Activated CD4-positive, alpha-beta T cell treated with anti-CD3 and anti-CD28 coated beads, Interleukin-2, amount 10 ng/mL, durations not matched to agents 24 days and 14 days (primary cell): Measurements from ENCODE around the gene IGFBP4. TPM values are rescaled to one million over a fixed set of nuclear protein-coding genes. Genes with fewer than 3 reads are reported as not detected.
"Not testable (repeated sequence)": the region's sequence is repeated elsewhere in the genome, so short reads cannot be mapped to it uniquely, and the experiment has no call there.

ENCODE experiments used
- DNase-seq: peaks from one replicate; pipeline ENCODE4 v3.0.0; 2022
- H3K27ac Mint-ChIP-seq: one replicate; pipeline ENCODE4 v1.8.0; 2022; ENCODE audit warnings: mild to moderate bottlenecking, mixed read lengths
- H3K27me3 Mint-ChIP-seq: one replicate; pipeline ENCODE4 v1.8.0; 2022; ENCODE audit warnings: mixed read lengths
- H3K36me3 Mint-ChIP-seq: one replicate; pipeline ENCODE4 v1.8.0; 2022; ENCODE audit warnings: low read depth, mild to moderate bottlenecking, mixed read lengths
- H3K4me1 Mint-ChIP-seq: one replicate; pipeline ENCODE4 v1.8.0; 2021; ENCODE audit warnings: mixed read lengths
- H3K4me3 Mint-ChIP-seq: one replicate; pipeline ENCODE4 v1.8.0; 2022; ENCODE audit warnings: mild to moderate bottlenecking, moderate library complexity, mixed read lengths
- H3K9me3 Mint-ChIP-seq: one replicate; pipeline ENCODE4 v1.8.0; 2021; ENCODE audit warnings: mixed read lengths
- intact Hi-C: fragments of 100-400 bp; cut with micrococcal nuclease; formaldehyde crosslinking; loops from one replicate; pipeline ENCODE4 v1.15.1; 2023
- total RNA-seq: library from RNA; stranded (reverse); gene quantifications from 2 replicates; pipeline ENCODE4 v1.2.3, GENCODE V29; 2022

IGFBP4 gene
- total RNA-seq = 113 and 117 TPM in 2 replicates

DNA sequence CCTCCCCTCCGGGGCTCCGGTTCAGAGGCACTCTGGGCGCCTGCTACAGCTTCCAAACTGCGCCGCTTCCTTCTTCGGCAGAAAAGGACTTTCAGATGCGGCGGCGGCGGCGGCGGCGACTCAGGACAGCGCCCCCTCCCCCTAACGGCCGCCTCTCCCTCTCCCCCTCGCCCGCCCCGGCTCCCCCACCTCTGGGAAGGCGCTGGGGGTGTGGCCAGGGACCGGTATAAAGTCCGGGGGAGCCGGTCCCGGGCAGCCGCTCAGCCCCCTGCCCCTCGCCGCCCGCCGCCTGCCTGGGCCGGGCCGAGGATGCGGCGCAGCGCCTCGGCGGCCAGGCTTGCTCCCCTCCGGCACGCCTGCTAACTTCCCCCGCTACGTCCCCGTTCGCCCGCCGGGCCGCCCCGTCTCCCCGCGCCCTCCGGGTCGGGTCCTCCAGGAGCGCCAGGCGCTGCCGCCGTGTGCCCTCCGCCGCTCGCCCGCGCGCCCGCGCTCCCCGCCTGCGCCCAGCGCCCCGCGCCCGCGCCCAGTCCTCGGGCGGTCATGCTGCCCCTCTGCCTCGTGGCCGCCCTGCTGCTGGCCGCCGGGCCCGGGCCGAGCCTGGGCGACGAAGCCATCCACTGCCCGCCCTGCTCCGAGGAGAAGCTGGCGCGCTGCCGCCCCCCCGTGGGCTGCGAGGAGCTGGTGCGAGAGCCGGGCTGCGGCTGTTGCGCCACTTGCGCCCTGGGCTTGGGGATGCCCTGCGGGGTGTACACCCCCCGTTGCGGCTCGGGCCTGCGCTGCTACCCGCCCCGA, at the start of gene IGFBP4:
Gene IGFBP4, plus strand, starts transcription at position 255 of the 792 bp plus-strand sequence. Its CDS starts 286 bp downstream, at position 541.
- peaks cover 54% of the 10 kb centered on the region for H3K4me1 Mint-ChIP-seq
- DNase-seq = peak; percentile 93
- peaks cover 2% of the 10 kb centered on the region for H3K27me3 Mint-ChIP-seq
- H3K9me3 Mint-ChIP-seq = no peaks in the 10 kb centered on the region
- H3K27ac Mint-ChIP-seq = peak within 1 kb of the TSS; percentile 89
- H3K36me3 Mint-ChIP-seq = peaks cover 17% of the 10 kb centered on the region
- intact Hi-C loops = loop anchor here (2.0 kb wide), 1 partner anchor 45 kb away; no protein-coding TSS in a partner anchor
- H3K4me3 Mint-ChIP-seq = peak within 1 kb of the TSS; percentile 81

- no peaks in the 10 kb centered on the region for H3K27me3 Mint-ChIP-seq
- peaks cover 66% of the 10 kb centered on the region for H3K36me3 Mint-ChIP-seq
- peak overlapping the region; percentile 59 for H3K27ac Mint-ChIP-seq
- no peaks in the 10 kb centered on the region for H3K9me3 Mint-ChIP-seq
- peaks cover 27% of the 10 kb centered on the region for H3K4me1 Mint-ChIP-seq
- DNase-seq = peak; percentile 65
- H3K4me3 Mint-ChIP-seq = no peak overlapping the region
- intact Hi-C loops = loop anchor here (1.0 to 2.0 kb wide), 2 partner anchors 44 to 134 kb away; partner anchors contain the start of gene IGFBP4
These were observed 44.1 kb upstream of the IGFBP4 start for GRCh38 chr17:40399185-40399584.

DNA sequence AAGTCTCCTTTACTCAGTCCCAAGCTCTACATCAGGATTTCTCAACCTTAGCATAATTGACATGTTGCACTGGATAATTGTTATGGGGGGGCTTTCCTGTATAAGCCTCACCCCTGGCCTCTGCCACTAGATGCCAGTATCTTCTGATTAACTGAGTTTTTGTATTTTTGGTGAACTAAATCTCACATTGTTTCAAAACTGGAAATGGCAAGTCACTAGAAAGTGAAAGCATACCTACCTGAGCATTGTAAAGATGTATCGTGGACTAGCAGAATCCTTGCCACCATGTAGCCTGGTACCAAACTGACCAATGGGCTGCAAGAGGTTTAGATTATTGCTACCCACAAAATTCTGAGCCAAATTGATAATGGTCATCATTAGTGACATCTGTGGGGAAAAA, 40.6 kb upstream of the IGFBP4 start:
- H3K27me3 Mint-ChIP-seq = no peaks in the 10 kb centered on the region
- no peak for DNase-seq
- peak overlapping the region; percentile 26 for H3K27ac Mint-ChIP-seq
- intact Hi-C loops = loop anchor here (2.0 to 5.0 kb wide), 2 partner anchors 14 to 40 kb away; partner anchors contain the start of genes GJD3 and TOP2A
- no peaks in the 10 kb centered on the region for H3K9me3 Mint-ChIP-seq
- peaks cover 27% of the 10 kb centered on the region for H3K4me1 Mint-ChIP-seq
- peaks cover 66% of the 10 kb centered on the region for H3K36me3 Mint-ChIP-seq
- peak overlapping the region; percentile 47 for H3K4me3 Mint-ChIP-seq

DNA sequence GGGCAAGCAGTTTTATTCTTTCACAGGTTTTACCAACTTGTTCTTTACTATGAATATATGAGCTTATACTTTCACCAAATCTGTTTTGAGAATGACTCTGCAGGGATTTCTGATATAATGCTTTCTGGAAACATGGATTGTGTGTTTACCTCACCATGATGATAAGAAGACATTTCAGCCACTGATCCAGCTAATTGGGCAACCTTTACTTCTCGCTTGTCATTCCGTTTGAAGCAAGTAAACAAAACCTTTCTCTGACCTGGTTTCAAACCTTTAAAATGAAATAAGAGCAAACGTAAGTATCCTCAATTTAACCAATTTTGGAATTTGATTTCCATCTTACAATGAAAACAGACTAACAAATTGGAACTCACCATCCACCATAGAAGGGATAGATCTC, 39.2 kb upstream of the IGFBP4 start:
- Mint-ChIP-seq H3K36me3 (peaks cover 57% of the 10 kb centered on the region), H3K9me3 (no peaks in the 10 kb centered on the region), H3K27ac (peak overlapping the region; percentile 50), H3K4me3 (no peak overlapping the region), H3K27me3 (no peaks in the 10 kb centered on the region), H3K4me1 (peaks cover 27% of the 10 kb centered on the region)
- no peak for DNase-seq
- intact Hi-C loops = loop anchor here (5.0 kb wide), 1 partner anchor 42 kb away; the partner anchor contains the start of gene GJD3

DNA sequence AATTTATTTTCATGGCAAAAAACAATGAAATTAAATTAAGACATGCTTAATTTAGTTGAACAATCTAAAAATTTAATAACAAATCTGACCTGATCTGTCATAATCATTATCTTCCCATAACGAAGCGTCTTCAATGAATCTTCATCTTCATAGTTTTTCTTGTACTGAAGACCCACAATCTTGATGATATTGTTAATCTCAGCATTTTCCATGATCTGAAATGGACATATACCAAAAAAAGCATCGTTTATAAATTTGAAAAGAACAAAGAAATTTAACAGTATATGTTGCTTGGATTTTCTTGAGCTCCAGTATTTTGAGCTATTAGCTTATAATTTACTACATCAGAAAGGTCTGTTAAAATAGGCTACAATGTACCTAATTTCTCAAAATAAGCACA, 35.8 kb upstream of the IGFBP4 start:
- no peak overlapping the region for H3K27ac Mint-ChIP-seq
- no peak overlapping the region for H3K4me3 Mint-ChIP-seq
- peaks cover 34% of the 10 kb centered on the region for H3K4me1 Mint-ChIP-seq
- intact Hi-C loops = no loop called here
- H3K27me3 Mint-ChIP-seq = no peaks in the 10 kb centered on the region
- H3K36me3 Mint-ChIP-seq = peaks cover 55% of the 10 kb centered on the region
- no peak for DNase-seq
- no peaks in the 10 kb centered on the region for H3K9me3 Mint-ChIP-seq

DNA sequence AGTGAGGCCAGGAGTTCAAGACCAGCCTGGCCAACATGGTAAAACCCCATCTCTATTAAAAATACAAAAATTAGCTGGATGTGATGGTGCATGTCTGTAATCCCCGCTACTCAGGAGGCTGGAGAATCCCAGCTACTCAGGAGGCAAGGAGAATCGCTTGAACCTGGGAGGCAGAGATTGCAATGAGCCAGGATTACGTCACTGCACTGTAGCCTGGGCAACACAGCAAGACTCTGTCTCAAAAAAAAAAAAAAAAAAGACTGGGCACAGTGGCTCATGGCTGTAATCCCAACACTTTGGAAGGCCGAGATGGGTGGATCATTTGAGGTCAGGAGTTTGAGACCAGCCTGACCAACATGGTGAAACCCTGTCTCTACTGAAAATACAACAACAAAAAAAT, 33.7 kb upstream of the IGFBP4 start:
- Mint-ChIP-seq H3K36me3 (peaks cover 52% of the 10 kb centered on the region), H3K4me1 (peaks cover 28% of the 10 kb centered on the region)
- H3K27ac Mint-ChIP-seq, DNase-seq, H3K27me3 Mint-ChIP-seq, H3K4me3 Mint-ChIP-seq, H3K9me3 Mint-ChIP-seq, intact Hi-C loops: not testable (repeated sequence)

- intact Hi-C loops = no loop called here
- Mint-ChIP-seq H3K4me1 (peaks cover 28% of the 10 kb centered on the region), H3K9me3 (no peaks in the 10 kb centered on the region), H3K4me3 (no peak overlapping the region), H3K27ac (peak overlapping the region; percentile 4), H3K27me3 (no peaks in the 10 kb centered on the region), H3K36me3 (peaks cover 50% of the 10 kb centered on the region)
- no peak for DNase-seq
These were observed 33.2 kb upstream of the IGFBP4 start for GRCh38 chr17:40410082-40410481.

DNA sequence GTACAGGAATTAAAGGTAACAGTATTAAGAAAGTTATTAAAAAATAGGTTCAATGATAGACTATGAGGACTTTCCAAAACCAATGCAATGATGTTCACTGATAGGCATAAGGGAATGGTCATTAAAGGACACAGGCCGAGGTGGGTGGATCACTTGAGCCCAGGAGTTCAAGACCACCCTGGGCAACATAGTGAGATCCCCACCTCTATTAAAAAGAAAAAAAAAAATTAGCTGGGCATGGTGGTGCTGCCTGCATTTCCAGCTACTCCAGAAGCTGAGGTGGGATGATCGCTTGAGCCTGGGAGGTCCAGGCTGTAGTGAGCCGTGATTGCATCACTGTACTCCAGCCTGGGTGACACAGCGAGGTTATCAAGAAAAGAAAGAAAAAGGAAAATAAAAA, 31.4 kb upstream of the IGFBP4 start:
- Mint-ChIP-seq H3K36me3 (peaks cover 51% of the 10 kb centered on the region), H3K4me1 (peaks cover 39% of the 10 kb centered on the region), H3K4me3 (no peak overlapping the region), H3K27me3 (no peaks in the 10 kb centered on the region), H3K9me3 (no peaks in the 10 kb centered on the region), H3K27ac (peak overlapping the region; percentile 11)
- intact Hi-C loops = no loop called here
- DNase-seq = no peak

- intact Hi-C loops = no loop called here
- H3K9me3 Mint-ChIP-seq = no peaks in the 10 kb centered on the region
- H3K4me1 Mint-ChIP-seq = peaks cover 42% of the 10 kb centered on the region
- H3K27me3 Mint-ChIP-seq = no peaks in the 10 kb centered on the region
- H3K4me3 Mint-ChIP-seq = no peak overlapping the region
- H3K27ac Mint-ChIP-seq = peak overlapping the region; percentile 25
- DNase-seq = no peak
- peaks cover 47% of the 10 kb centered on the region for H3K36me3 Mint-ChIP-seq
These were observed 30.4 kb upstream of the IGFBP4 start for GRCh38 chr17:40412880-40413279.

GRCh38 chr17:40414312-40414711, 28.9 kb upstream of the IGFBP4 start:
- H3K27me3 Mint-ChIP-seq, intact Hi-C loops, H3K9me3 Mint-ChIP-seq, H3K4me3 Mint-ChIP-seq, DNase-seq, H3K27ac Mint-ChIP-seq: not testable (repeated sequence)
- Mint-ChIP-seq H3K36me3 (peaks cover 47% of the 10 kb centered on the region), H3K4me1 (peaks cover 48% of the 10 kb centered on the region)

DNA sequence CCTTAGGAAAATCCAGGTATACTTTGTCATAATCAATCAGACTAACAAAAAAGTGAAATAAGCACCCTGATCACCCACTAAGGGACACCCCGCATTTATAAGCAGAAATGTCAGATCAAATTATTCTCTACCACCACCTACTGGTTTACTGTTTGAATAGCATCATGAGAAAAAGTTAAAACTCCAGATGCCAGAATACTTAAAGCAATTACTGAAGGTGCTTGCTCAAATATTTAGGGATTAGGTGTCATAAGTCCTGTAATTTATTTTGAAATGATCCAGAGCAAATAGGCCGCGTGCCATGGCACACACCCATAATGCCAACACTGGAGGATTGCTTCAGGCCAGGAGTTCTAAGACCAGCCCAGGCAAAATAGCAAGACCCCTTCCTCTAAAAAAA, 27.9 kb upstream of the IGFBP4 start:
- DNase-seq = no peak
- intact Hi-C loops = loop anchor here (1.0 to 5.0 kb wide), 3 partner anchors 57 to 187 kb away; no protein-coding TSS in a partner anchor
- Mint-ChIP-seq H3K27ac (peak overlapping the region; percentile 29), H3K36me3 (peaks cover 39% of the 10 kb centered on the region), H3K27me3 (no peaks in the 10 kb centered on the region), H3K4me3 (peak overlapping the region; percentile 60), H3K9me3 (no peaks in the 10 kb centered on the region), H3K4me1 (peaks cover 48% of the 10 kb centered on the region)

DNA sequence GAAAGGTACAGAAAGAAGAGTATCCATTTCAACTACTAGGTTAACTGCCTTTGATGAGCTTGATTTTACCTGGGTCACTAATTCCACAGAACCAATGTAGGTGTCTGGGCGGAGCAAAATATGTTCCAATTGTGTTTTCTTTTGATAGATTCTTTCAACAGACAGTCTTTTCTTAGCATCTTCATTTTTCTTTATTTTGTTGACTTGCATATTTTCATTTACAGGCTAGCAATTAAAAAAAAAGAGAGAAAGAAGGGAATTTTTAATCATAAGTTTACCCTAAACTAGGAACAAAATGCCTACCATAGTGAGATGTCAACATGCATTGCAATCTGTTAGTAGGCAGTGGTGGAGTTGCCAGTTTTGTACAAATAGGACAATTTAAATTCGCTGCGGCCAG, 26.6 kb upstream of the IGFBP4 start:
- H3K4me3 Mint-ChIP-seq = peak overlapping the region; percentile 99
- H3K4me1 Mint-ChIP-seq = peaks cover 38% of the 10 kb centered on the region
- intact Hi-C loops = loop anchor here (1.0 to 5.0 kb wide), 4 partner anchors 14 to 186 kb away; no protein-coding TSS in a partner anchor
- peaks cover 29% of the 10 kb centered on the region for H3K36me3 Mint-ChIP-seq
- DNase-seq = no peak
- no peaks in the 10 kb centered on the region for H3K27me3 Mint-ChIP-seq
- H3K9me3 Mint-ChIP-seq = no peaks in the 10 kb centered on the region
- H3K27ac Mint-ChIP-seq = peak overlapping the region; percentile 97

DNA sequence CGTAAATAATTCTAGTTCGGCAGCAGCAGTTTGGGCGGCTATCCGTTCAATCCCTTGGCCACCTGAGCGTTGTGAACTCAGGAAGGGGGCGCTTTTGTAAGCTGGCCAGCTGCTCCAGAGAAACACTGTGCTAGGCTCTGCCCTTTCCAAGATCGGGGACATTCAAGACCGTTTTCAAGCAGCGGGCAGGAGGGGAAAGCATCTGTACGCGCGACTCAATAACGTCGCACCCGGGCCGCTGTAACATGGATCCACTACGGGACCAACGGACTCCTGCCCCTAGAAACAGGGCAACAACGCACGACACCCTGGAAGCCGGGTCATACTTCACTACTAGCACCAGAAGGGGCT, 26.0 kb upstream of the IGFBP4 start:
- Mint-ChIP-seq H3K9me3 (no peaks in the 10 kb centered on the region), H3K36me3 (peaks cover 23% of the 10 kb centered on the region), H3K27ac (peak overlapping the region; percentile 97), H3K4me3 (peak overlapping the region; percentile 99), H3K27me3 (no peaks in the 10 kb centered on the region), H3K4me1 (peaks cover 32% of the 10 kb centered on the region)
- intact Hi-C loops = loop anchor here (1.0 to 5.0 kb wide), 4 partner anchors 14 to 185 kb away; no protein-coding TSS in a partner anchor
- no peak for DNase-seq
